ENCODE results near the gene DISP3. TPM values are rescaled to one million over a fixed set of nuclear protein-coding genes. Genes with fewer than 3 reads are reported as not detected.
"Not testable (repeated sequence)": the region's sequence is repeated elsewhere in the genome, so short reads cannot be mapped to it uniquely, and the experiment has no call there.

The DISP3 gene
- total and polyA plus RNA-seq, 2 of the 13 experiments (the other 11 are each of a cell fraction or from before 2014, with no cell fraction given) = 0.08 to 0.13 TPM

DNA sequence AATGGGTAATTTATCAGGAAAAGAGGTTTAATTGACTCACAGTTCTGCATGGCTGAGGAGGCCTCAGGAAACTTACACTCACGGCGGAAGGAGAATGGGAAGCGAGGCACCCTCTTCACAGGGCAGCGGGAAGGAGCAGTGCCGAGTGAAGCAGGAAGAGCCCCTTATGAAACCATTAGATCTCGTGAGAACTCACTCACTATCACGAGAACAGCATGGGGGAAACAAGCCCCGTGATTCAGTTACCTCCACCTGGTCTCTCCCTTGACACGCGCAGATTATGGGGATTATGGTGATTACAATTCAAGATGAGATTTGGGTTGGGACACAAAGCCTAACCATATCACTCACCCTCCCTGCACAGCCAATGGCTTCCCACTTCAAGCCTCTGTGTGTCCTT is 101.1 kb downstream of the DISP3 start:
- DNase-seq (ENCODE audit: low spot score); H3K27ac ChIP-seq (ENCODE audit: extremely low read length, insufficient read depth, low read length); H3K9ac ChIP-seq (ENCODE audit: insufficient read depth, low read depth, low read length); CTCF ChIA-PET (ENCODE audit: low intra/inter-chr PET ratio, low total read pairs); H3K79me2 ChIP-seq (ENCODE audit: insufficient read depth, low read length); H3K4me1 ChIP-seq (ENCODE audit: insufficient read depth, low read length); intact Hi-C loops (cut with micrococcal nuclease; ENCODE audit: unreplicated experiment); H2AFZ ChIP-seq (ENCODE audit: low read length); FAIRE-seq; H4K20me1 ChIP-seq (ENCODE audit: insufficient read depth, low read length); H3K36me3 ChIP-seq (replicated peaks in 1 of 2; ENCODE audit: control insufficient read depth in 1 of 2, insufficient read depth in 2 of 2, low read length in 2 of 2); in situ Hi-C loops (cut with HindIII; ENCODE audit: extremely low pct_ligation_motif_present, low pct_unique_long_range_greater_than_20kb); H3K9me3 ChIP-seq (ENCODE audit: low read length); ATAC-seq; BruUV-seq (replicated peaks); POLR2A ChIA-PET: not testable (repeated sequence)
- Histone ChIP-seq H3K4me2 (ENCODE audit: low read depth, low read length) (peak overlapping the region; percentile 29; the same call in 1 of the 2 replicates), H3K4me3 (replicated peaks in 1 of 3; ENCODE audit: insufficient read depth in 1 of 3, low read depth in 2 of 3, low read length in 3 of 3) (peak overlapping the region in 1 of 3 experiments; percentile 39; a peak in 1 of 6 replicates), H3K27me3 (ENCODE audit: control insufficient read depth in 1 of 2, insufficient read depth in 2 of 2, low read length in 2 of 2) (peaks cover 5 to 57% of the 10 kb centered on the region in 2 experiments; a peak in 4 of 5 replicates)
- TF ChIP-seq POLR2A (IDR thresholded peaks at IDR 0.05; ENCODE audit: insufficient read depth in 1 of 2, low read depth in 2 of 2, low read length in 2 of 2) (0 out of 4 replicates have a peak, but pooled peaks of 1 of the 2 experiments have one; percentile 26), CHD2 (IDR thresholded peaks at IDR 0.05; ENCODE audit: low read depth, low read length) (peak; percentile 53)
- WGBS (ENCODE audit: low lambda C conversion rate) = 8% methylated on average over 2 of the region's 10 CpGs

DNA sequence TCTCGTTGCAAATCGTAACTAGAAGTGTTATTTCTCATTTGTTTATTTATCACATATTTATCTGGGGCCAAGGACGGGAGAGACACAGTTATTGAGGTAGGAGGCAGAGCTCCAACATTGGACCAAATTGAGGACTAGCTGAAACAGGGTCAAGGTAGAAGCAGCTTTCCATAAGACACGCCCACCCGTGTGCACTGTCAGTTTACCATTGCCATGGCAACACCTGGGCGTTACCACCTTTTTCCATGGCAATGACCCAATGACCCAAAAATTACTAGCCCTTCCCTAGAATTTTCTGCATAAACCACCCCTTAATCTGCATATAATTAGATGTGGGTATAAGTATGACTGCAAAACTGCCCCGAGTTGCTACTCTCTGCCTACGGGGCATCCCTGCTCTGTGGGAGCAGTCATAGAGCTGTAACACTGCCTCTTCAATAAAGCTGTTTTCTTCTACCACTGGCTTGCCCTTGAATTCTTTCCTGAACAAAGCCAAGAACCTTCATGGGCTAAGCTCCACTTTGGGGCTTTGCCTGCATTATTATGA is 102.6 kb downstream of the DISP3 start:
- Histone ChIP-seq H3K4me1 (ENCODE audit: insufficient read depth, low read length) (no peaks in the 10 kb centered on the region), H3K9ac (ENCODE audit: insufficient read depth, low read depth, low read length) (no peak overlapping the region), H2AFZ (ENCODE audit: low read length) (no peak overlapping the region), H3K36me3 (replicated peaks in 1 of 2; ENCODE audit: control insufficient read depth in 1 of 2, insufficient read depth in 2 of 2, low read length in 2 of 2) (no peaks in the 10 kb centered on the region), H3K27ac (ENCODE audit: extremely low read length, insufficient read depth, low read length) (no peak overlapping the region), H4K20me1 (ENCODE audit: insufficient read depth, low read length) (no peaks in the 10 kb centered on the region), H3K27me3 (ENCODE audit: control insufficient read depth in 1 of 2, insufficient read depth in 2 of 2, low read length in 2 of 2) (peaks cover 3 to 60% of the 10 kb centered on the region in 2 experiments; a peak in 4 of 5 replicates), H3K4me3 (replicated peaks in 1 of 3; ENCODE audit: insufficient read depth in 1 of 3, low read depth in 2 of 3, low read length in 3 of 3) (no peak overlapping the region), H3K9me3 (ENCODE audit: low read length) (no peaks in the 10 kb centered on the region), H3K79me2 (ENCODE audit: insufficient read depth, low read length) (no peaks in the 10 kb centered on the region), H3K4me2 (ENCODE audit: low read depth, low read length) (no peak overlapping the region)
- WGBS (ENCODE audit: low lambda C conversion rate) = 1% methylated on average over 7 of the region's 8 CpGs
- CTCF ChIA-PET (ENCODE audit: low intra/inter-chr PET ratio, low total read pairs) = no interaction called here
- POLR2A ChIA-PET = no interaction called here
- FAIRE-seq (no peak), ATAC-seq (no peak), DNase-seq (ENCODE audit: low spot score) (no peak)
- intact Hi-C loops (cut with micrococcal nuclease; ENCODE audit: unreplicated experiment) (no loop called here), in situ Hi-C loops (cut with HindIII; ENCODE audit: extremely low pct_ligation_motif_present, low pct_unique_long_range_greater_than_20kb) (no loop called here)
- no TSS peak for BruUV-seq (replicated peaks)
- TF ChIP-seq, protein P1, sequence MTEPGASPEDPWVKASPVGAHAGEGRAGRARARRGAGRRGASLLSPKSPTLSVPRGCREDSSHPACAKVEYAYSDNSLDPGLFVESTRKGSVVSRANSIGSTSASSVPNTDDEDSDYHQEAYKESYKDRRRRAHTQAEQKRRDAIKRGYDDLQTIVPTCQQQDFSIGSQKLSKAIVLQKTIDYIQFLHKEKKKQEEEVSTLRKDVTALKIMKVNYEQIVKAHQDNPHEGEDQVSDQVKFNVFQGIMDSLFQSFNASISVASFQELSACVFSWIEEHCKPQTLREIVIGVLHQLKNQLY (CRISPR knock-in tag; IDR thresholded peaks at IDR 0.05) = no peak
- TF ChIP-seq ZKSCAN1 (IDR thresholded peaks at IDR 0.05; ENCODE audit: low read length) (no peak), ZC3H4 (CRISPR knock-in tag; IDR thresholded peaks at IDR 0.05; ENCODE audit: borderline replicate concordance) (no peak), KDM3A (CRISPR knock-in tag; IDR thresholded peaks at IDR 0.05; ENCODE audit: low read depth) (no peak), ZZZ3 (CRISPR knock-in tag; IDR thresholded peaks at IDR 0.05; ENCODE audit: borderline replicate concordance) (no peak), PHF21A (CRISPR knock-in tag; IDR thresholded peaks at IDR 0.05) (no peak), SOX5 (CRISPR knock-in tag; IDR thresholded peaks at IDR 0.05; ENCODE audit: borderline replicate concordance) (no peak)
- TF ChIP-seq, protein P2, sequence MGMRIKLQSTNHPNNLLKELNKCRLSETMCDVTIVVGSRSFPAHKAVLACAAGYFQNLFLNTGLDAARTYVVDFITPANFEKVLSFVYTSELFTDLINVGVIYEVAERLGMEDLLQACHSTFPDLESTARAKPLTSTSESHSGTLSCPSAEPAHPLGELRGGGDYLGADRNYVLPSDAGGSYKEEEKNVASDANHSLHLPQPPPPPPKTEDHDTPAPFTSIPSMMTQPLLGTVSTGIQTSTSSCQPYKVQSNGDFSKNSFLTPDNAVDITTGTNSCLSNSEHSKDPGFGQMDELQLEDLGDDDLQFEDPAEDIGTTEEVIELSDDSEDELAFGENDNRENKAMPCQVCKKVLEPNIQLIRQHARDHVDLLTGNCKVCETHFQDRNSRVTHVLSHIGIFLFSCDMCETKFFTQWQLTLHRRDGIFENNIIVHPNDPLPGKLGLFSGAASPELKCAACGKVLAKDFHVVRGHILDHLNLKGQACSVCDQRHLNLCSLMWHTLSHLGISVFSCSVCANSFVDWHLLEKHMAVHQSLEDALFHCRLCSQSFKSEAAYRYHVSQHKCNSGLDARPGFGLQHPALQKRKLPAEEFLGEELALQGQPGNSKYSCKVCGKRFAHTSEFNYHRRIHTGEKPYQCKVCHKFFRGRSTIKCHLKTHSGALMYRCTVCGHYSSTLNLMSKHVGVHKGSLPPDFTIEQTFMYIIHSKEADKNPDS (CRISPR knock-in tag; IDR thresholded peaks at IDR 0.05) = no peak
- TF ChIP-seq, protein P3, sequence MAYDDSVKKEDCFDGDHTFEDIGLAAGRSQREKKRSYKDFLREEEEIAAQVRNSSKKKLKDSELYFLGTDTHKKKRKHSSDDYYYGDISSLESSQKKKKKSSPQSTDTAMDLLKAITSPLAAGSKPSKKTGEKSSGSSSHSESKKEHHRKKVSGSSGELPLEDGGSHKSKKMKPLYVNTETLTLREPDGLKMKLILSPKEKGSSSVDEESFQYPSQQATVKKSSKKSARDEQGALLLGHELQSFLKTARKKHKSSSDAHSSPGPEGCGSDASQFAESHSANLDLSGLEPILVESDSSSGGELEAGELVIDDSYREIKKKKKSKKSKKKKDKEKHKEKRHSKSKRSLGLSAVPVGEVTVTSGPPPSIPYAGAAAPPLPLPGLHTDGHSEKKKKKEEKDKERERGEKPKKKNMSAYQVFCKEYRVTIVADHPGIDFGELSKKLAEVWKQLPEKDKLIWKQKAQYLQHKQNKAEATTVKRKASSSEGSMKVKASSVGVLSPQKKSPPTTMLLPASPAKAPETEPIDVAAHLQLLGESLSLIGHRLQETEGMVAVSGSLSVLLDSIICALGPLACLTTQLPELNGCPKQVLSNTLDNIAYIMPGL (CRISPR knock-in tag; IDR thresholded peaks at IDR 0.05; ENCODE audit: borderline replicate concordance in 1 of 2, low read depth in 1 of 2) = no peak

Measured in HepG2 (cell line).